Stimulated activated CD8-positive, alpha-beta memory T cell treated with anti-CD3 and anti-CD28 coated beads, Interleukin-15, amount 100 ng/mL, for 4 hours (primary cell): Measurements from ENCODE around the gene GRAMD4.
"Not testable (repeated sequence)": the region's sequence is repeated elsewhere in the genome, so short reads cannot be mapped to it uniquely, and the experiment has no call there.

Source experiments
- DNase-seq, 2 donors: peaks; one replicate each; pipeline ENCODE4 v3.0.0-alpha.2; 2020; ENCODE audit warnings: low read depth in 2 of 2

Gene GRAMD4

GRCh38 chr22:46637711-46638600 lies 17.8 kb downstream of the GRAMD4 start:
- DNase-seq: no peak

GRCh38 chr22:46638601-46639431 lies 18.6 kb downstream of the GRAMD4 start:
- no peak for DNase-seq

DNA sequence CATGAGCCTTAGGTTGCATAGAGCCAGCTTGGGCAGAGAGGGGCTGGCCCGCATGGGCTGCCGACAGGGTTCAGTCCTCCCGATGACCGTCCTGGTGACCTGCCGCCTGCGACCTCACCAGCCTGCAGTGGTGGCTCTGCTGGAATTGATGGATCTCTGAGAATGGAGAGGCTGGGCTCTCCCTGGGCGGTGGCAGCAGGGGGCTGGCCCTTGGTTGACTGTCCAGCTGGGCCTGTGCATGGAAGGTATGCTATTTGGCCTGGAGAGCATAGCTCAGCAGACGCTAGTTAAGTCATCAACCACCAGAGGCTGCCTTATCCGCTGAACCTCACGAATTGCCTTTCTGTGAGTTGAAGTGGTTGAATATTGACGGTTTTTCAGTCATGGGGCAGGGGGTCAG lies 19.7 kb downstream of the GRAMD4 start:
- no peak for DNase-seq

DNA sequence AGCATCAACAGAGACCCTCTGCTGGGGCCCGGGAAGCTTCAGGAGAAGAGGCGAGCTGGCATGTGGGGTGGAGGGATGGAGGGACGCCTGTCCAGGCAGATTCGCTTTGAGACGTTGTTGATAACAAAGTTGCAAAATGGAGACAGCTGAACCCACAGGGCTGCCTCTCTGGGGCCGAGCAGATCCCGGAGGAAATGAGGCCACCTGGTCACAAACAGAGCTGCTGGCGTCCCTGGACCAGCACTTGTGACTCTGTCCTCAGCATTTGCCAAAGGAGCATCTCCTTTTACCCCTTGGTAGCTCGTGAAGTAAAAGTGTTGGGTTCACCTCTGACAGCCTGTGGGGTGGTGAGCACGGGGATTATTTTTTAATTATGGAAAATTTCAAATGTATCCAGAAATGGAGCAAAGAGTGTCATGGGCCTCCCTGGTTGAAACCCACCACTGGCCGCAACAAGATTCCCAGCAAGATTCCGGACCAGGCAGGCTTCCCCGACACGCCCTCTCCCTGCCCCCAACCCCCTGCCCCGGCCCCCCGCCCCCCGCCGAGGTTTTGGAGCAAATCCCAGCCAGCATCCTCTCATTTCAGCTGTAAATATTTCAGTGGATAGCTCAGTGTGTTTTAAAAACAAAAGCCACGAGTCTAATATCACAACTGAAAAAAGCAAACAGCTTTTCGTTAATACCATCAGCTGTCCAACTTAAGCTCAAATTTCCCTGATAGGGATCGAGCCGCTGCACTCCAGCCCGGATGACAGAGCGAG lies 20.3 kb downstream of the GRAMD4 start:
- DNase-seq: no peak

DNA sequence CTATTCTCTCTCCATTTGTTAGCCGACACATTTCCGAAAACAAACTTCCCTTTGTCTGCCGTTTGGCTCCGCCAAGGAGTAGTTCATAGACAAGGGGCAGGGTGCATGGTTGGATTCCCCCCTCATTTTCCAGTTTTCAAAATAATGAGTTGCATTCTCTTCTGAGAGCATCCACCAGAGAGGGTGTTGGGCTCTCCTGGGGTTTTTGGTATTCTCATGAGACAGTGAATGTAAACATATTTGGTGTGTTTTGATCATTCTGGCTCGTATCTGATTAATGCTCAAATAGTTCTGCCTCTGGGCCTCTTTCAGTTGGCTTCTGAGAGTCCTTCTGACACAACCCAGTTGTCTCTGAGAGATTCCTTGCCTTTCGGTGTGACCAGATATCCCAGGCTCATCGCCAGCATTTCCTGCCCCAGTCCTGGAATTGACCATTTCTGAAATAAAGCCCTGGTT lies 21.7 kb downstream of the GRAMD4 start:
- DNase-seq: no peak

GRCh38 chr22:46642840-46643480 lies 22.8 kb downstream of the GRAMD4 start:
- DNase-seq: not testable (repeated sequence)

DNA sequence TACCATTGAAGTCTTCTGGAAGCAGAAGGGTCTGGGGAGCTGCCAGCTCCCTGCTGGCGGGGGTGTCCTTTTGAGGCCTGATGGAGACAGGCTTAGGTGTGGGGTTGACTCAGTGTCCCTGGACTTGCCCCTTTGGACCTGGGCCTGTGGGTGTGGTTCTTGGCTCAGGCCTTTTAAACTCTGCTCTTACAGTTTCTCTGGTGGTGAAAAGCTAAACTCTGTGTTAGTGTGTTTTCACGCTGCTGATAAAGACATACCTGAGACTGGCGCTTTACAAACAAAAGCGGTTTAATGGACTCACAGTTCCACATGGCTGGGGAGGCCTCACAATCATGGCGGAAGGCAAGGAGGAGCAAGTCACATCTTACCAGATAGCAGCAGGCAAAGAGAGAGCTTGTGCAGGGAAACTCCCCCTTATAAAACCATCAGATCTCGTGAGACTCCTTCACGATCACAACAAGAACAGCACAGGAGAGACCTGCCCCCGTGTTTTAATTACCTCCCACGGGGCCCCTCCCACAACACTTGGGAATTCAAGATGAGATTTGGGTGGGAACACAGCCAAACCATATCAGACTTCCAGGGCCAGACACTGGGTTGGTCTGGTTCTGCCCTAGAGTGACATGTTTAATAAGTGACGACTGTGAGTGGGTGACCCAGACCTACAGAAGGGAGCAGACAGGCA lies 26.5 kb downstream of the GRAMD4 start:
- no peak for DNase-seq

DNA sequence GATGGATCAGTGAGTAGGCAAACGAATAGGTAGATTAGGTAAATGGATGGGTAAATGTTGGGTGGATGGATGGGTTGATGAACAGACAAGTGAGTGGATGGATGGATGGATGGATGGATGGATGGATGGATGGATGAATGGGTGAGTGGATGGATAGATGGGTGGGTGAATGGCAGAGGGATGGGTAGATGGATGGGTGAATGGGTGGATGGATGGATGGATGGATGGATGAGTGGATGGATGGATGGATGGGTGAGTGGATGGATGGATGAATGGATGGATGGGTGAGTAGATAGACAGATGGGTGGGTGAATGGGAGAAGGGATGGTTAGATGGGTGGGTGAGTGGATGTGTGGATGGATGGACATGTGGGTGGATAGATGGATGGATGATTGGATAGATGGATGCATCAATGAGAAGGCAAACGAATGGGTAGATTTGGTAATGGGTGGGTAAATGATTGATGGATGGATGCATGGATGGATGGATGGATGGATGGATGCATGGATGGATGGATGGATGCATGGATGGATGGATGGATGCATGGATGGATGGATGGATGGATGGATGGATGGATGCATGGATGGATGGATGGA lies 28.1 kb downstream of the GRAMD4 start:
- DNase-seq: not testable (repeated sequence)

DNA sequence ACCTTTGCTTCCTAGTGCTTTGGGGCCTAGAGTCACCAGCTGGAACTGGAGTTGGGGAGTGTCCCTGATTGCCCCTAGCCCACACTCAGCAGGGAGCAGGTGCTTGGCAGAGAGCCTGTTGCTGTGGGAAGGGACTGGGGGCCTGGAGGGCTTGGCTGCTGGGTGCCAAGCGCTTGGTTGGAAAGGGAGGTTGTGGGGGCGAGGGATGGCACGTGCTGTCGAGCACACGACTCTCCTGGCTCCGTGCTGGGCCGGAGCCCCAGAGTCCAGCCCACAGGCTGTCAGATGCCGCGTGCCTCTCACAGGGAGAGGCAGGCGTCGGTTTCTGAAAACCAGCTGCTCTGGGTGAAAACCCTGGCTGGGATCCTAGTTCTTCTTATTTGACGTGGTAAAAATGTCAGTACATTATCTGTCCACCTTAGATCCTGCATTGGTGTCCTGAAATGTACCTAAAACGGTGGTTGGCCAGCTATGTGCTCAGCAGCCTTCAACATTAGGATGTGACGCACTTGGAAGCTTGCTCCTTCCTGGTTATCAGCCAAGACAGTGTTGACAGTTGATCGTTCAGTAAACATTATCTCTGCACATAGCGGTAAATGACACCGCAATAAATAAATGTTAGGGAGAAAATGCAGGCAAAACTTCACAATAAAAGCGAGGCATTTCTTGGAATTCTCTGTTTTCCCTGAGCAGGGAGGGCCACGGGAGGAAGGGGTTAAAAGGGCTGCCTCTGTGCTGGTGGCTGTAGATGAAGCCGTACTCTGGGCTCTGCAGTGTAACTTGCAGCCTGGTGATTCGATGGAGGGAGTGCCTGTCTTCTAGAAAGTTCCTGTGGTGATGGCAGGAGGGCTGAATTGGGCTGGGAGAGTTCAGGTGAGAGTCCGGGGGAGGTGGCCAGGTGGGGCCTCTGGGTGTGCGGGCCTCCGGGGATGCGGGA lies 29.2 kb downstream of the GRAMD4 start:
- no peak for DNase-seq

DNA sequence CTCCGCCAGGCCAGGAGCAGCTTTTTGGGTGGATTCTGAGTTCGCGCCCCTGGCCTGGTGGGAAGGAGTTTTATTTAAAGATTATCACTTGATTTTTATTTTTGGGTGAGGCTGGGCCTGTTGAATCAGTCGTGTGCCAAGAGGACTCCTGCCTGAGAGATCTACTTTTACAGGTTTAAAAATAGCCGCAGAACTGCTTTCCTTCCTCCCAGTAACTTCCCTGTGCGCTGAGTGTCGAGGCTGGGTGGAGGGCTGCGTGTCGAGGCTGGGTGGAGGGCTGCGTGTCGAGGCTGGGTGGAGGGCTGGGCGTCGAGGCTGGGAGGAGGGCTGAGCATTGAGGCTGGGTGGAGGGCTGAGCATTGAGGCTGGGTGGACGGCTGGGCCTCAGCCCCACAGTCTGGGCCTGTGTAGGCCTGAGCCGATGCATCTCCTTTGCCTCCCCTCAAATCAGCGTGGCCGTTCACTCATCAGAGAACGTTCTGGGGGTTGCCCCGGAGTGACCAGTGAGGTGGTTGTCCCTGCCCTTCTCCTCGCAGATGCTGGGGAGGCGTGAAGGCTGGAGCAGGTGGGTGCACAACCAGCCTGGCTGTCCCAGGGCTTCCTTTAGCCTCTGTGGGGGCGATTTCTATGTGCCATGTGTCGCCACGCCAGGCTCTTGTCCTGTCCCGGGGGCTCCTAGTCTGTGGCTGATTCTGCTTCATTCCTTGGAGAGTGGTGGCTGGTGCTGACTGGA lies 30.1 kb downstream of the GRAMD4 start:
- DNase-seq: no peak

- no peak for DNase-seq
Measured at GRCh38 chr22:46651316-46651715, 31.1 kb downstream of the GRAMD4 start.

DNA sequence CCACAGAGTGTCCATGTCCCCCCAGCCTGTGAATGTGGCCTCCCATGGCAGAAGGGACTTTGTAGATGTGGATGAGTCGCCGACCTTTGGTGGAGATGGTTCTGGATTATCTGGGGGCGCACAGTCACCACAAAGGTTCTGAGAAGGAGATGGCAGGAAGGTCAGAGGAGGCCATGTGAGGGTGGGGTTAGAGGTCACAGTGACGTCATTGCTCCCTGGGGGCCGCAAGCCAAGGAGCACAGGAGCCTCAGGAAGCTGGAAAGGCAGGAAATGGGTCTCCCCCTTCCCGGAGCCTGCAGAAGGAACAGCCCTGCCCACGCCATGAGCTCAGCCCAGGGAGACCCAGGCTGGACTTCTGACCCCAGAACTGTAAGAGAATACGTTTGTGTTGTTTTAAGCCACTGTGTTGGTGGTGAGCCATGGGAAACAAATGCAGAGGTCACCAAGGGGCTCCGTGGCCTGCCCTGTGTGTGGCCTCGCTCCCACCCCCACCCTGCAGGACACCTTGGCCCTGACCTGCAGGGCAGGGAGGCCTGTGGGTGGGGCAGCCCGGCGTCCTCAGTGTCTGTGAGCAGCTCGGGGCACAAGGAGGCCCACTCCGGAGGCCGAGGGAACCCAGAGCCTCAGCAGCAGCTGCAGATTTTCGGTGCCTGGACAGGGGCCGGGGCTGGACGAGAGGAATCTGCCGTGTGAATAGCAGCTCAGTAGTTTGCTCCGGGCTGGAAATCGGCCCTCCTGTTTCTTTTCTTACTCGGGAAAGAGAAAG lies 32.1 kb downstream of the GRAMD4 start:
- DNase-seq: no peak

- no peak for DNase-seq
Measured at GRCh38 chr22:46652847-46653331, 32.7 kb downstream of the GRAMD4 start.

- no peak for DNase-seq
Measured at GRCh38 chr22:46653596-46653995, 33.4 kb downstream of the GRAMD4 start.

DNA sequence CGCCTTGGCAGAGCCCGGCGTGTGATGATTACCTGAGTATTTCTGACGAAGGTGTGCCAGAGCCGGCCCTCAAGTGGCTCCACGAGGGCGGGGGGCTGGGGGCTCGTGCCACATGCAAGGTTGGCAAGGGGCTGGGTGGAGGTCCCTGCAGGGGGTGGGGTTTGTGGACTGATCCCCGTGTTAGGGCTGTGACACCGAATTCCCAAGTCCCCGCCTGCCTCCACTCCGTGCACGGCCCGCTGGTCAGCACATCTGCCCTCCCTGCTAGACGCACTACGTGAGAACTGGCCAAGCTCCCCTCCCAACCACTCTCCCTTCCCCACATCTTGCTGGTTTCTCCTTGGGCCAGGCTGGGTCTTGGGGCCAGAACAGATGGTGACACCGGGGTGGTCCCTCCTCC lies 34.2 kb downstream of the GRAMD4 start:
- no peak for DNase-seq

DNA sequence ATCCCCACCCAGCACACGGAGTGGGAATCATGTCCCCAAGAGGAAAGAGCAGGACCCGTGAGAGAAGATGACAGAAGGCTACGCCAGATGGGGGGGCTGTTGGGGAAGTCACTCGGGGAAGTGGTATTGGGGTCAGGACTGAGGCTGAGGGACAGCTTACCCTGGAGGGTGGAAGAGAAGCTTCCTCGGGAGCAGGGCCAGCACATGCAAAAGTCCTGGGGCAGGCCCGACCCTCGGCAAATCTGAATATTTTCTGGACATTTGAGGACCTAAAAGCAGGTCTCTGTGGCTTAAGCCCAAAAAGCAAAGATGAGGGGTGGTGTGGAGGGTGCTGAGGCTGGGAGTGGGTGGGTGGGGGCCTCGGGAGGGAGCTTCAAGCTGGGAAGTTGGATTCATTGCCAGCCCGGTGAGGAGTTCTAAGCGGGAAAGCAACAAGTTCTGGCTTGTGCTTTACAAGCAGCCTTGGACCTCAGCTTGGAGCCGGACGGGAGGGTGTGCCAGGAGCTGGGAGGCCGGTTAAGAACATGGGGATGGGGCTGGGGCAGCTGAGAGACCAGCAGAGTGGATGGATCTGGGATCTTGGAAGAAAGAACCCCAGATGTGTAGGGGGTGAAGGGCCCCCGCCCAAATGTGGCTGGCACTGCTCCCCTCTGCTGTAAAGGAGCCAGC lies 34.9 kb downstream of the GRAMD4 start:
- DNase-seq: no peak
